ENCODE data around the gene EID2. TPM values are rescaled to one million over a fixed set of nuclear protein-coding genes. Genes with fewer than 3 reads are reported as not detected.

Gene EID2
- total and polyA plus RNA-seq, 2 of the 8 experiments (the other 6 are each of a cell fraction or from before 2014, with no cell fraction given), result 7.8 to 29.6 TPM

- TF ChIP-seq GABPA (IDR thresholded peaks at IDR 0.05; ENCODE audit: borderline replicate concordance, insufficient read depth, low read length) (no peak), CEBPB (IDR thresholded peaks at IDR 0.05; ENCODE audit: low read depth, low read length) (no peak), MAFK (IDR thresholded peaks at IDR 0.05; ENCODE audit: low read depth, low read length) (no peak), SUZ12 (IDR thresholded peaks at IDR 0.05; ENCODE audit: low read length) (no peak), SIN3A (conservative IDR thresholded peaks at IDR 0.05 in 1 of 2, IDR thresholded peaks at IDR 0.05 in 1 of 2; ENCODE audit: low read depth in 1 of 2, low read length in 2 of 2) (no peak), SRF (IDR thresholded peaks at IDR 0.05; ENCODE audit: low read depth, low read length) (no peak), SIRT6 (IDR thresholded peaks at IDR 0.05; ENCODE audit: low read length) (no peak)
Observed at GRCh38 chr19:39499932-39500331, 40.0 kb downstream of the EID2 start (continued).
